ENCODE results near the gene CA7. TPM values are rescaled to one million over a fixed set of nuclear protein-coding genes. Genes with fewer than 3 reads are reported as not detected.

CA7 gene
- total and polyA plus RNA-seq, 8 donors, result not detected

GRCh38 chr16:66802159-66802558 lies 42.1 kb upstream of the CA7 start:
- H3K4me1 ChIP-seq, result no peaks in the 10 kb centered on the region
- no peak overlapping the region for H3K4me3 ChIP-seq
- ATAC-seq (no peak), DNase-seq (no peak)
- TF ChIP-seq, protein P1, sequence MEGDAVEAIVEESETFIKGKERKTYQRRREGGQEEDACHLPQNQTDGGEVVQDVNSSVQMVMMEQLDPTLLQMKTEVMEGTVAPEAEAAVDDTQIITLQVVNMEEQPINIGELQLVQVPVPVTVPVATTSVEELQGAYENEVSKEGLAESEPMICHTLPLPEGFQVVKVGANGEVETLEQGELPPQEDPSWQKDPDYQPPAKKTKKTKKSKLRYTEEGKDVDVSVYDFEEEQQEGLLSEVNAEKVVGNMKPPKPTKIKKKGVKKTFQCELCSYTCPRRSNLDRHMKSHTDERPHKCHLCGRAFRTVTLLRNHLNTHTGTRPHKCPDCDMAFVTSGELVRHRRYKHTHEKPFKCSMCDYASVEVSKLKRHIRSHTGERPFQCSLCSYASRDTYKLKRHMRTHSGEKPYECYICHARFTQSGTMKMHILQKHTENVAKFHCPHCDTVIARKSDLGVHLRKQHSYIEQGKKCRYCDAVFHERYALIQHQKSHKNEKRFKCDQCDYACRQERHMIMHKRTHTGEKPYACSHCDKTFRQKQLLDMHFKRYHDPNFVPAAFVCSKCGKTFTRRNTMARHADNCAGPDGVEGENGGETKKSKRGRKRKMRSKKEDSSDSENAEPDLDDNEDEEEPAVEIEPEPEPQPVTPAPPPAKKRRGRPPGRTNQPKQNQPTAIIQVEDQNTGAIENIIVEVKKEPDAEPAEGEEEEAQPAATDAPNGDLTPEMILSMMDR (IDR thresholded peaks at IDR 0.05), result no peak
- no peaks in the 10 kb centered on the region for H3K27me3 ChIP-seq
- intact Hi-C loops (cut with DNase I), result no loop called here
- H3K36me3 ChIP-seq, result peaks cover 0 to 60% of the 10 kb centered on the region in 2 donors
- no peaks in the 10 kb centered on the region for H3K9me3 ChIP-seq
- no peak overlapping the region for H3K27ac ChIP-seq

GRCh38 chr16:66809765-66810164 lies 34.4 kb upstream of the CA7 start:
- Histone ChIP-seq H3K27ac (no peak overlapping the region), H3K9me3 (no peaks in the 10 kb centered on the region), H3K27me3 (no peaks in the 10 kb centered on the region), H3K4me3 (no peak overlapping the region), H3K36me3 (peaks cover 0 to 91% of the 10 kb centered on the region in 2 donors), H3K4me1 (no peaks in the 10 kb centered on the region)
- intact Hi-C loops (cut with DNase I), result no loop called here
- no peak for DNase-seq
- TF ChIP-seq, protein P1 (IDR thresholded peaks at IDR 0.05), result no peak
- ATAC-seq, result no peak

- TF ChIP-seq, protein P1 (IDR thresholded peaks at IDR 0.05), result no peak
- Histone ChIP-seq H3K4me3 (no peak overlapping the region), H3K27me3 (no peaks in the 10 kb centered on the region), H3K4me1 (no peaks in the 10 kb centered on the region), H3K9me3 (no peaks in the 10 kb centered on the region), H3K36me3 (peaks cover 0 to 91% of the 10 kb centered on the region in 2 donors), H3K27ac (no peak overlapping the region)
- no peak for DNase-seq
- no peak for ATAC-seq
- intact Hi-C loops (cut with DNase I), result no loop called here
Measured at GRCh38 chr16:66810391-66810790, 33.8 kb upstream of the CA7 start.

GRCh38 chr16:66811043-66811442 lies 33.2 kb upstream of the CA7 start:
- TF ChIP-seq, protein P1 (IDR thresholded peaks at IDR 0.05), result no peak
- no peak overlapping the region for H3K27ac ChIP-seq
- no peaks in the 10 kb centered on the region for H3K27me3 ChIP-seq
- H3K4me1 ChIP-seq, result no peaks in the 10 kb centered on the region
- no peaks in the 10 kb centered on the region for H3K9me3 ChIP-seq
- H3K4me3 ChIP-seq, result no peak overlapping the region
- DNase-seq, result no peak
- H3K36me3 ChIP-seq, result peaks cover 0 to 91% of the 10 kb centered on the region in 2 donors
- intact Hi-C loops (cut with DNase I), result no loop called here
- no peak for ATAC-seq

DNA sequence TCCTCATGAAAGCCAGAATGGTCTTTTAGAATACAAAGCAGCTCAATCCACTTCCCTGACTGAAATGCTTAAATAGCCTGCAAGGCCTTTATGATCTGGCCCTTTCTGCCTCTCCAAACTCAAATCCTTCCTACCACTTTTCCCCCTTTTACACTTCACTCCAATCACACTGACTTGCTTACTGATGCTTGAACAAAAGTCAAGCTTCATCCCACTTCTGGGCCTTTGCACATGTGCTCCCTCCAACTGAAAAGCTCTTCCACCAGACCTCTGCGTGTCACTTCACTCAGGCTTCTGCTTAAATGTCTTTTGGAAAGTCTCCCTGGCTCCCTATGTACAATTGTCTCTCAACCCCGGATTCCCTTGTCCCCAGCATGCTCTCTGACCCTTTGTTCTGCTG lies 29.5 kb upstream of the CA7 start:
- H3K9me3 ChIP-seq, result no peaks in the 10 kb centered on the region
- DNase-seq (no peak), ATAC-seq (no peak)
- peaks cover 0 to 91% of the 10 kb centered on the region in 2 donors for H3K36me3 ChIP-seq
- TF ChIP-seq, protein P1 (IDR thresholded peaks at IDR 0.05), result no peak
- no peaks in the 10 kb centered on the region for H3K4me1 ChIP-seq
- H3K27ac ChIP-seq, result no peak overlapping the region
- H3K27me3 ChIP-seq, result no peaks in the 10 kb centered on the region
- H3K4me3 ChIP-seq, result no peak overlapping the region
- intact Hi-C loops (cut with DNase I), result no loop called here
